ENCODE results near the gene SH2B3.

The SH2B3 gene

GRCh38 chr12:111444925-111445725 lies 39.4 kb downstream of the SH2B3 start:
- peak; percentile 95 for DNase-seq (ENCODE audit: low spot score)

- DNase-seq (ENCODE audit: low spot score), result no peak
Measured at GRCh38 chr12:111445726-111446581, 40.2 kb downstream of the SH2B3 start.

- DNase-seq (ENCODE audit: low spot score), result no peak
Measured at GRCh38 chr12:111446631-111447570, 41.2 kb downstream of the SH2B3 start.

- no peak for DNase-seq (ENCODE audit: low spot score)
Measured at GRCh38 chr12:111447571-111448265, 42.0 kb downstream of the SH2B3 start.

- DNase-seq (ENCODE audit: low spot score), result no peak
Measured at GRCh38 chr12:111448266-111448830, 42.6 kb downstream of the SH2B3 start.

- no peak for DNase-seq (ENCODE audit: low spot score)
Measured at GRCh38 chr12:111448846-111449790, 43.4 kb downstream of the SH2B3 start.

GRCh38 chr12:111450676-111451075 lies 45.0 kb downstream of the SH2B3 start:
- no peak for DNase-seq (ENCODE audit: low spot score)

- no peak for DNase-seq (ENCODE audit: low spot score)
Measured at GRCh38 chr12:111451232-111451631, 45.5 kb downstream of the SH2B3 start.

GRCh38 chr12:111451649-111452129 lies 46.0 kb downstream of the SH2B3 start:
- peak; percentile 61 for DNase-seq (ENCODE audit: low spot score)

GRCh38 chr12:111453071-111453989 lies 47.6 kb downstream of the SH2B3 start:
- DNase-seq (ENCODE audit: low spot score), result no peak

- DNase-seq (ENCODE audit: low spot score), result no peak
Measured at GRCh38 chr12:111454311-111454710, 48.6 kb downstream of the SH2B3 start.

- no peak for DNase-seq (ENCODE audit: low spot score)
Measured at GRCh38 chr12:111454716-111455447, 49.2 kb downstream of the SH2B3 start.

GRCh38 chr12:111455448-111456320 lies 50.0 kb downstream of the SH2B3 start:
- DNase-seq (ENCODE audit: low spot score), result no peak

- no peak for DNase-seq (ENCODE audit: low spot score)
Measured at GRCh38 chr12:111457071-111457470, 51.3 kb downstream of the SH2B3 start.

GRCh38 chr12:111457577-111457976 lies 51.9 kb downstream of the SH2B3 start:
- DNase-seq (ENCODE audit: low spot score), result no peak

- no peak for DNase-seq (ENCODE audit: low spot score)
Measured at GRCh38 chr12:111458546-111459172, 52.9 kb downstream of the SH2B3 start.

All from activated CD4-positive, alpha-beta T cell treated with anti-CD3 and anti-CD28 coated beads, Interleukin-2, Interleukin-4, amounts not matched to agents 100 ng/mL and 50 ng/mL, durations not matched to agents 16 hours and 8 hours (primary cell).